H1 (cell line): Measurements from ENCODE around the gene MRPL47. TPM values are rescaled to one million over a fixed set of nuclear protein-coding genes. Genes with fewer than 3 reads are reported as not detected.
A peak's percentile ranks its signal among the peaks of the same experiment; 100 is the strongest.

Experiments
- CTCF ChIA-PET: fragments of 300-600 bp; sonication (Branson Sonifier 250); formaldehyde crosslinking; loops from one replicate; lab custom pipeline; 2021; ENCODE audit not compliant: partially characterized antibody; lab: Charles Lee
- POLR2A ChIA-PET: fragments of 300-600 bp; sonication (Branson Sonifier 250); formaldehyde crosslinking; loops from one replicate; lab custom pipeline; 2021; ENCODE audit warnings: inconsistent platforms; ENCODE audit not compliant: partially characterized antibody; lab: Charles Lee
- DNase-seq, 2 experiments: peaks; one replicate each; pipeline versions ENCODE4 v3.0.0 to v3.0.0-alpha.2; 2010 to 2022; ENCODE audit warnings: low spot score in 2 of 2, low read depth in 1 of 2, mixed read lengths in 1 of 2
- FAIRE-seq: peaks from 2 replicates; lab custom pipeline; 2011; peaks lifted over from hg19 to GRCh38; lab: Jason Lieb, UNC
- H2AFZ ChIP-seq: 2 replicates; pipeline ENCODE4 v1.8.1; 2012; ENCODE audit warnings: low read length, inconsistent platforms
- H2AK5ac ChIP-seq: 2 replicates; pipeline ENCODE4 v1.6.1; 2013; ENCODE audit warnings: low read depth, low read length
- H2BK120ac ChIP-seq: replicated peaks from 2 replicates; pipeline ENCODE3; 2013; ENCODE audit warnings: low read depth, low read length, inconsistent platforms
- H2BK12ac ChIP-seq: 2 replicates; pipeline ENCODE4 v1.6.1; 2013; ENCODE audit warnings: low read depth, low read length
- H2BK15ac ChIP-seq: 2 replicates; pipeline ENCODE4 v1.6.1; 2013; ENCODE audit warnings: low read length
- H2BK20ac ChIP-seq: 2 replicates; pipeline ENCODE4 v1.6.1; 2013; ENCODE audit warnings: low read length
- H2BK5ac ChIP-seq: 2 replicates; pipeline ENCODE4 v1.6.1; 2013; ENCODE audit warnings: low read depth, low read length
- H3K14ac ChIP-seq: 2 replicates; pipeline ENCODE4 v1.6.1; 2013; ENCODE audit warnings: inconsistent platforms; ENCODE audit not compliant: insufficient read length
- H3K18ac ChIP-seq: 2 replicates; pipeline ENCODE4 v1.6.1; 2013; ENCODE audit warnings: low read length; ENCODE audit errors: extremely low read depth
- H3K23ac ChIP-seq: 2 replicates; pipeline ENCODE4 v1.6.1; 2013; ENCODE audit warnings: inconsistent platforms; ENCODE audit not compliant: insufficient read length
- H3K23me2 ChIP-seq: 2 replicates; pipeline ENCODE4 v1.6.1; 2013; ENCODE audit warnings: low read depth, low read length
- H3K27ac ChIP-seq: 2 replicates; pipeline ENCODE4 v1.6.1; 2011; ENCODE audit warnings: low read depth, low read length, inconsistent platforms
- H3K27me3 ChIP-seq, 4 experiments: replicated peaks in 1 of 4; 1 replicate in 1 of 4; 2 replicates in 3 of 4; pipeline versions ENCODE4 v1.6.1 to v1.8.1; 2011 to 2013; ENCODE audit warnings: low read length in 3 of 4, mild to moderate bottlenecking in 3 of 4, inconsistent platforms in 2 of 4, mixed read lengths in 2 of 4, moderate library complexity in 1 of 4; ENCODE audit not compliant: control insufficient read depth in 3 of 4, insufficient read depth in 3 of 4; ENCODE audit errors: extremely low read depth in 1 of 4
- H3K36me3 ChIP-seq, 4 experiments: 2 replicates each; pipeline versions ENCODE4 v1.6.1 to v1.8.1; 2011 to 2013; ENCODE audit warnings: mild to moderate bottlenecking in 4 of 4, low read length in 3 of 4, moderate library complexity in 2 of 4, control low read depth in 1 of 4, inconsistent platforms in 1 of 4; ENCODE audit not compliant: insufficient read depth in 4 of 4, control insufficient read depth in 2 of 4
- H3K4ac ChIP-seq: replicated peaks from 2 replicates; pipeline ENCODE3; 2013; ENCODE audit warnings: low read length, low read depth, mixed read lengths, inconsistent platforms; ENCODE audit not compliant: insufficient read length
- H3K4me1 ChIP-seq, 4 experiments: replicated peaks in 1 of 4; 1 replicate in 1 of 4; 2 replicates in 3 of 4; pipeline versions ENCODE4 v1.6.1 to v1.8.1; 2011 to 2013; ENCODE audit warnings: low read length in 3 of 4, inconsistent platforms in 2 of 4, mixed read lengths in 1 of 4; ENCODE audit not compliant: insufficient read depth in 4 of 4, control insufficient read depth in 3 of 4
- H3K4me2 ChIP-seq, 2 experiments: 2 replicates each; pipeline versions ENCODE4 v1.6.1 to v1.8.1; 2011 to 2013; ENCODE audit warnings: low read depth in 2 of 2, low read length in 2 of 2, control low read depth in 1 of 2, inconsistent platforms in 1 of 2, mild to moderate bottlenecking in 1 of 2; ENCODE audit not compliant: insufficient read depth in 1 of 2
- H3K4me3 ChIP-seq, 4 experiments: fragments of 200-600, 300-600 bp in 1 of 4; sonication (generic), shearing (Covaris generic), sonication (Bioruptor Twin) in 1 of 4; 2 replicates each; pipeline versions ENCODE4 v1.5.1 to v1.8.1; 2011 to 2016; ENCODE audit warnings: low read length in 4 of 4, low read depth in 3 of 4, control low read depth in 2 of 4, inconsistent platforms in 2 of 4, mild to moderate bottlenecking in 2 of 4, mixed read lengths in 1 of 4, moderate library complexity in 1 of 4; ENCODE audit not compliant: insufficient read depth in 2 of 4; ENCODE audit errors: extremely low read depth in 1 of 4
- H3K56ac ChIP-seq: replicated peaks from 2 replicates; pipeline ENCODE3; 2013; ENCODE audit warnings: low read depth, mild to moderate bottlenecking, mixed read lengths, low read length, inconsistent platforms; ENCODE audit not compliant: insufficient read length
- H3K79me1 ChIP-seq: 2 replicates; pipeline ENCODE4 v1.6.1; 2013; ENCODE audit warnings: low read depth, low read length, control low read depth
- H3K79me2 ChIP-seq, 2 experiments: 2 replicates each; pipeline versions ENCODE4 v1.6.1 to v1.8.1; 2012 to 2013; ENCODE audit warnings: low read length in 2 of 2, mild to moderate bottlenecking in 2 of 2, inconsistent platforms in 1 of 2; ENCODE audit not compliant: insufficient read depth in 2 of 2, control insufficient read depth in 1 of 2
- H3K9ac ChIP-seq, 4 experiments: replicated peaks in 1 of 4; 1 replicate in 1 of 4; 2 replicates in 3 of 4; pipeline versions ENCODE4 v1.6.1 to v1.8.1; 2011 to 2013; ENCODE audit warnings: low read depth in 3 of 4, low read length in 3 of 4, control low read depth in 2 of 4, mild to moderate bottlenecking in 2 of 4, moderate library complexity in 2 of 4, inconsistent platforms in 1 of 4; ENCODE audit errors: extremely low read depth in 1 of 4
- H3K9me3 ChIP-seq, 2 experiments: 2 replicates each; pipeline versions ENCODE4 v1.6.1 to v1.8.1; 2012 to 2013; ENCODE audit warnings: mild to moderate bottlenecking in 2 of 2, moderate library complexity in 2 of 2, control low read depth in 1 of 2, inconsistent platforms in 1 of 2, low read depth in 1 of 2, low read length in 1 of 2, mixed read lengths in 1 of 2; ENCODE audit not compliant: insufficient read depth in 2 of 2
- H4K20me1 ChIP-seq, 2 experiments: replicated peaks in 1 of 2; 2 replicates each; pipeline versions ENCODE3 to v1.8.1; 2011 to 2013; ENCODE audit warnings: inconsistent platforms in 2 of 2, low read length in 2 of 2, mild to moderate bottlenecking in 1 of 2; ENCODE audit not compliant: insufficient read depth in 2 of 2, control insufficient read depth in 1 of 2
- H4K5ac ChIP-seq: 2 replicates; pipeline ENCODE4 v1.6.1; 2013; ENCODE audit warnings: low read length, low read depth, mixed read lengths, inconsistent platforms; ENCODE audit not compliant: insufficient read length
- H4K8ac ChIP-seq: 2 replicates; pipeline ENCODE4 v1.8.0; 2013; ENCODE audit warnings: mild to moderate bottlenecking, moderate library complexity, low read length, inconsistent platforms; ENCODE audit not compliant: insufficient read depth; ENCODE audit errors: extremely low read depth
- H4K91ac ChIP-seq: replicated peaks from 2 replicates; pipeline ENCODE3; 2013; ENCODE audit warnings: low read length, mixed read lengths, inconsistent platforms; ENCODE audit not compliant: insufficient read length
- BCL11A ChIP-seq, 2 experiments: IDR thresholded peaks; one replicate each; pipeline ENCODE4 v1.6.1; 2011; ENCODE audit warnings: low read depth in 2 of 2, low read length in 2 of 2, mild to moderate bottlenecking in 2 of 2
- EZH2 ChIP-seq: fragments of 200-600 bp; sonication (generic); IDR thresholded peaks from 2 replicates; pipeline ENCODE4 v1.7.1; 2012; ENCODE audit warnings: low read depth, mild to moderate bottlenecking, moderate library complexity, low read length, inconsistent platforms; ENCODE audit not compliant: severe bottlenecking
- KDM4A ChIP-seq: IDR thresholded peaks from one replicate; pipeline ENCODE4 v1.7.1; 2012; ENCODE audit warnings: low read depth, mild to moderate bottlenecking, moderate library complexity, low read length, inconsistent platforms; ENCODE audit not compliant: severe bottlenecking
- KDM5A ChIP-seq: fragments of 200-600 bp; IDR thresholded peaks from 2 replicates; pipeline ENCODE4 v1.7.1; 2012; ENCODE audit warnings: mild to moderate bottlenecking, low read length, inconsistent platforms, mixed read lengths
- RFX5 ChIP-seq: IDR thresholded peaks from 2 replicates; pipeline ENCODE4 v1.6.1; 2011; ENCODE audit warnings: low read depth, low read length, improper control_type of control experiment, borderline replicate concordance
- SP4 ChIP-seq: IDR thresholded peaks from 2 replicates; pipeline ENCODE4 v1.6.1; 2012; ENCODE audit warnings: low read length, inconsistent platforms
- SRF ChIP-seq: IDR thresholded peaks from 2 replicates; pipeline ENCODE4 v1.6.1; 2011; ENCODE audit warnings: mild to moderate bottlenecking, low read depth, low read length, moderate library complexity
- WGBS, 2 experiments: shearing (Covaris generic) in 1 of 2; methylation state at CpG; one replicate each; pipeline versions ENCODE4 v1.1.6 to v1.1.7; 2013 to 2015; ENCODE audit warnings: low lambda C conversion rate in 2 of 2, mixed read lengths in 2 of 2, inconsistent platforms in 1 of 2, low coverage in 1 of 2, missing lambda C conversion rate in 1 of 2; ENCODE audit not compliant: insufficient replicate concordance in 2 of 2, insufficient coverage in 1 of 2, insufficient read length in 1 of 2; ENCODE audit errors: extremely low coverage in 1 of 2, missing lambda C conversion rate in 1 of 2; 5-methylcytosine and 5-hydroxymethylcytosine counted together
- polyA plus RNA-seq, 7 experiments: library from polyadenylated mRNA; depleted of rRNA in 3 of 7; stranded (reverse) in 5 of 7; unstranded in 2 of 7; fragments of >200 nt in 5 of 7; fragments of 200-250 nt in 2 of 7; gene quantifications; 1 replicate in 5 of 7; 2 replicates in 1 of 7; 4 replicates in 1 of 7; pipeline versions ENCODE4 v1.2.1 to v1.2.3, GENCODE V29; 2011 to 2013; ENCODE audit warnings: missing spikeins in 2 of 7, mixed read lengths in 2 of 7
- total RNA-seq: library from RNA; stranded (reverse); fragmentation: NEBNext Ultra II Directional; extraction: Animal tissue kit (Norgen Biotek cat#: 25700); gene quantifications from 2 replicates; pipeline ENCODE4 v1.2.1, GENCODE V29; 2021

The MRPL47 gene
- total and polyA plus RNA-seq, 2 of the 8 experiments (the other 6 are each of a cell fraction or from before 2014, with no cell fraction given): 26.1 to 76.6 TPM

- no peak overlapping the region for H4K8ac ChIP-seq
- H3K27ac ChIP-seq: no peak overlapping the region
- no peaks in the 10 kb centered on the region for H3K23me2 ChIP-seq
- H3K23ac ChIP-seq: no peak overlapping the region
- CTCF ChIA-PET: interaction anchor here (0.6 to 2.7 kb wide), 2 partner anchors 11 to 100 kb away, joined by 3 to 9 read pairs; no protein-coding TSS in a partner anchor
- no peaks in the 10 kb centered on the region for H3K79me1 ChIP-seq
- H2BK20ac ChIP-seq: no peak overlapping the region
- H2BK120ac ChIP-seq: no peak overlapping the region
- peaks cover 0 to 4% (median 0%) of the 10 kb centered on the region in 4 experiments; a peak in 2 of 7 replicates for H3K4me1 ChIP-seq
- FAIRE-seq (no peak), DNase-seq (no peak)
- H2BK15ac ChIP-seq: no peak overlapping the region
- H2BK5ac ChIP-seq: no peak overlapping the region; the same call in 1 of the 2 replicates
- no peak overlapping the region for H3K56ac ChIP-seq
- H3K36me3 ChIP-seq: no peaks in the 10 kb centered on the region
- no peaks in the 10 kb centered on the region for H4K20me1 ChIP-seq
- POLR2A ChIA-PET: no interaction called here
- H3K27me3 ChIP-seq: no peaks in the 10 kb centered on the region
- no peak overlapping the region for H2AFZ ChIP-seq
- H3K9ac ChIP-seq: no peak overlapping the region
- no peak overlapping the region for H3K4me2 ChIP-seq
- H3K79me2 ChIP-seq: no peaks in the 10 kb centered on the region
- no peak overlapping the region for H2AK5ac ChIP-seq
- H4K91ac ChIP-seq: no peak overlapping the region
- 80% methylated on average over 2 of the region's 2 CpGs; no CpG with 5 or more reads in 1 of the 2 experiments for WGBS, 2 experiments
- H3K4ac ChIP-seq: no peak overlapping the region
- H4K5ac ChIP-seq: no peak overlapping the region
- H3K14ac ChIP-seq: no peak overlapping the region
- no peak overlapping the region for H3K4me3 ChIP-seq
- no peaks in the 10 kb centered on the region for H3K9me3 ChIP-seq
- H2BK12ac ChIP-seq: peak overlapping the region; percentile 11; the same call in 1 of the 2 replicates
- no peak overlapping the region for H3K18ac ChIP-seq
- TF ChIP-seq SRF (no peak), EZH2 (no peak), KDM4A (no peak), RFX5 (no peak), SP4 (no peak), KDM5A (no peak), BCL11A (IDR thresholded peaks at IDR 0.05; ENCODE audit: low read depth in 2 of 2, low read length in 2 of 2) (no peak)
These were observed 57.6 kb downstream of the MRPL47 start for GRCh38 chr3:179546814-179547241.
